ENCODE results near the gene SLC22A7.
A peak's percentile ranks its signal among the peaks of the same experiment; 100 is the strongest.
"Not testable (repeated sequence)": the region's sequence is repeated elsewhere in the genome, so short reads cannot be mapped to it uniquely, and the experiment has no call there.

The SLC22A7 gene

DNA sequence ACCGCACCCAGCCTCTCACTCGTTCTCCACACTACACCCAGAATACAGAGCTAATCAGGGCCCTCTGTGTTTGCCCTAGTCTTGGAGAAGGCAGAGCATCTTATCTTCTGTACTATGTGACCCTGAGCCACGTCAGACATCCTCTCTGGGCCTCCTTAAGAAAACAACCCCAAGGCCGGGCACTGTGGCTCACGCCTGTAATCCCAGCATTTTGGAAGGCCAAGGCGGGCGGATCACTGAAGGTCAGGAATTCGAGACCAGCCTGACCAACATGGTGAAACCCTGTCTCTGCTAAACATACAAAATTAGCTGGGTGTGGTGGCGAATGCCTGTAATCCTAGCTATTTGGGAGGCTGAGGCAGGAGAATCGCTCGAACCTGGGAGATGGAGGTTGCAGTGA lies 4.9 kb downstream of the SLC22A7 start:
- not testable (repeated sequence) for DNase-seq

DNA sequence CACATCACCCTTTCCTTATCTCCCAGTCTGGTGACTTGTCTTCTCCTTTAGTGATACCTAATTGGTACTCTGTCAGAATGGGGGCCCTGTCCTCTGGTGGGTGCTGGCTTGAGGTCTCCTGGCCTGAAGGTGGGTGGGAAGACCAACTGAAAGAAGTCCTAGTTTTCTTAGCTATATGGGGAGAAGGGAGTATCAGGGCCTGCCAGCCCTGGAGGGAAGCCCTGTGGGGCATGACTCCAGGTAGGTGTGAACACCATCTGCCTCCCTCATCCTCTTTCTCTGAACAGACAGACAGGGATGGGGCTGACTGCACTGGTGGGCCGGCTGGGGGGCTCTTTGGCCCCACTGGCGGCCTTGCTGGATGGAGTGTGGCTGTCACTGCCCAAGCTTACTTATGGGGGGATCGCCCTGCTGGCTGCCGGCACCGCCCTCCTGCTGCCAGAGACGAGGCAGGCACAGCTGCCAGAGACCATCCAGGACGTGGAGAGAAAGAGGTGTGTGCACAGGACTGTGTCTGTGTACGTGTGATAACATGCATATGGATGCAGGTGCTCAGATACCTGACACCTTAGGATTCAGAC lies 5.8 kb downstream of the SLC22A7 start:
- DNase-seq, result no peak

DNA sequence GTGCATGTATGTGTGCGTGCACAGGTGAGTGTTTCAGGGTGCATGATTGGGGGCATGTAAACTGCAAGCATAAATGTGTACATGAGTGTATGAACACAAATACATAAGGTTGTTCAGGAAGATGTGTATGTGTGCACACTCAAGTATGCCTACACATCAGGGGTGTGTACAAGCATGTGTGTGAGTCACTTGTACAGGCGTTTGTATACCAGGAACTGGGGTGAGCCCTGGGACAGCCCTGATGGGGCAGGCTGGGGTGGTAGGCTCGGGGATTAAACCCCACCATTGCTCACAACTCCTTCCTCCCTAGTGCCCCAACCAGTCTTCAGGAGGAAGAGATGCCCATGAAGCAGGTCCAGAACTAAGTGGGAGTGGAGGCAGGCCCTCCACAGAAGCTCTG lies 6.3 kb downstream of the SLC22A7 start:
- DNase-seq, result no peak

DNA sequence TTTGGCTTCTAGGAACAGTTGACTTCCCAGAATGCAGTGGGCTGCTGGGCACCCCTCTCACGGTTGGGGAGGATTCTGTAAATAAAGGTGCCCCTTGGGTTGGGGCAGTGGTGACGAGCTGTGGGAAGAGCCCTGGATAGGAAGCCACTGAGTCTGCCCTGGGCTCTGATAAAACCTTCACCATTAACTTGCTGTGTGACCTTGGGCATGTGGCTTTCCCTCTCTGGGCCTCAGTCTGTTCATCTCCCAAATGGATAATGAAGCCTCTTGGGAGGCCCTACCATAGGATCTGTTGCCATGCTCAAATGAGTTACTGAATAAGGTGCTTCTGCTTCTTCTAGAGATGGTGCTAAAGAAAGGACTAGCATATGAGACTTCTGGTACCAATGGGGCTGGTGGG lies 6.8 kb downstream of the SLC22A7 start:
- DNase-seq, result no peak

DNA sequence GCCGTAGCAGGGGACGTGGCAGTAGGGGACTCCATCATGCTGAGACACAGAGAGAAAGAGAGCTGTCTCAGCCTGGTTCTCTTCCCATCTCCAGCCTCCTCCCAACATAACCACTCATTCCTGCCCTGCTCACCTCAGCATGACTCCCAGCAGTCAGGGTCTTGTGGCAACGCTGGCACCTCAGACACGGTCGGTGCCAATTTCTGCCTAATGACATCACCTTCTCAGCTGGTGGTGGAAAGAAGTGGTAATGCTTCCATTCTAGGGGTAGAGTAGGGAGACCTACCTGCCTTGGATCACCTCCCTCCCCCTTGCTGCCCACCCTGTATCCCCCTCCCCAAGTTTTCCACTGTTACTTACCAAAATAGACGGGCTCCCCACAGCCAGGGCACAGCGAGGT lies 8.0 kb downstream of the SLC22A7 start:
- no peak for DNase-seq

DNA sequence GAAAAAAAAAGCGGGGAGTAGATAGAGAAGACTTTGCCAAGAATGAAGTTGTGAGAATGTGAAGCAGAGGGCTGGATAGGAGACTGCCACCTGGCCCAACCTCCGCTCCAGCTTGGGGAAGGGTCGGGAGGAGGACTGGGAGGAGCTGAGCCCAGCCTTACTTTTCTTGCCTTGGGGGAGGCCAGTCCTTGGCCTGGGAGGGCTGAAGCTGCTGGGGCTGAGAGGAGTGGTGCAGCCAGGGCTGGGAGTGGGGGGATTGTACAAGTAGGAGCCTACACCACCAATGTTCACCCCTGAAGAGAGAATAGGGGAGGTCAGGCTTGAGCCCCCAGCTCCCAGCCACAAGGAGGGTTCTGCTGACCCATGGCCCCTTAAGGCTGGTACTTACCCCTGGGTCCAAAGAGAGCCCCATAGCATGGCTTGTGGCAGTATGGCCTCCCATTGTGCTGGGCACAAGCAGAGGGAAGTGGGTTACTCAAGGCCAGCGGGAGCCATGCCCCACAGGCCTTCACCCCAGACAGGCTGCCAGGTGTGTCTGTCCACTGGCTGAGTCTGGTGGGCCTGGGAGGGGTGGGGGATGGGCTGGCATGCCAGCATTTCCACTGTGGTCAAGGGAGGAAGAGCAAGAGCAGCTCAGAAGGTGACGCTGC lies 9.5 kb downstream of the SLC22A7 start:
- DNase-seq, result no peak

DNA sequence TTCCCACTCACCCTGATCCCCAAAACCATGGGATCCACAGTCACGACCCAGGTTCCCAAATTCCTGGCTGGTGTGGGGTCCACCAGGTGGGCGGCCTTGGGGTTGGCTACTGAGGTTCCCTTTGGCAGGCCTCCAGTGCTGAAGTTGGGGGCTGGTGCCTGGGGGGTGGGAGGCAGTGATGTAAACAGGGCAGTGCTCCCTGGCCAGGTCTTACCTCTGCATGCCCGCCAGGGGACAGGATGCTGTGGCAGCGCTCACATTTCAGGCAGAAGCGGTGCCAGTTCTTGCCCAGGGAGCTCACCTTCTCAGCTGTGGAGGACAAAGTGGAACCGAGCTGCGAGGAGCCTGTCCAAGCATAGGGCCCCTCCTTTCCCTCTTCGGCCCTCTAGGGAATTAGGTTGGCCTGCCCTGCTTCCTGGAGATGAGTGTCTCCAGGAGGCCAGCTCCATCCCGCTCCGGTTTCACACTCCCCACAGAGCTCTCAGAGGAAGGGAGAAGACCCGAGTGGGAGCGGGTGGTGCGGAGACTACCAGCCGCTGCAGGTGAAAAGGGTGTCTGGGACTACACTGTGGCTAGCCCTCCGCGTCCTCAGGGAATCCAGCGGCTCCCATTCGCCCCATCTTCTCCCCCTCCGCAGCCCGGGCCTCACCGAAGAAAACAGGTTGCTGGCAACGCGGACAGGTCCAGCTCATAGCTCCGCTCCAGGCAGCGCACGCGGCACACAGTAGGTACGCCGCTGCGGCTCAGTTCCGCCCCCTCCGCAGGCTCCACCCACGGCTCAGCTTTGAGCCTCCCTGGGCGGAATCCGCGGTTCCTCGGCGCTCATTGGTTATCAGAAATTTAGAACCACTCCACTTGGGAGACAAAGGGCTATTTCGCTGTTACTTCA lies 10.3 kb downstream of the SLC22A7 start, which contains the start of gene CRIP3:
TSS of gene CRIP3 (minus strand) at position 726 of the 889 bp plus-strand sequence. CDS start at position 692, 34 bp downstream.
- peak; percentile 54 to 57 for DNase-seq

DNA sequence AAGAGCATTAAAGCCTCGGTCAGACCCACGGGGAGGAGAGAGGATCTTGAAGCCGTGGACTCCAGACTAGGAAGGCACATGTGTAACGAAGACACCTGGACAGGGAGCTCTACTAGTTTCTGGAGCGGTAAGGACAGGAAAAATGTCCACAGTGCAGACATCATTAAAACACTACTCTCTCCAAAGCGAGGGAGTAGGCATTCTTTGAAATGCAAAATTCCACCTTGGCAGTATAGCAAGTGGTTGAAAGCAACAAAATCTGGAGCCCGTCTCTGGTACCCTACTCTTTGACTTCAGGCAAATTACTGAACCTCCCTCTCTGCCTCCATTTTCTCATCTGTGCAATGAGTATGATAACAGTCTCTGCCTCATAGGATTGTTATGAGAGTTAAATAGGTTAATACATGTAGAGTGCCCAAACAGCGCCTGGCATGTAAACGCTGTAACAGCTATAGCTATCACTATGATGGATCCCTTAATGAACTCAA lies 11.0 kb downstream of the SLC22A7 start:
- DNase-seq, result no peak

DNA sequence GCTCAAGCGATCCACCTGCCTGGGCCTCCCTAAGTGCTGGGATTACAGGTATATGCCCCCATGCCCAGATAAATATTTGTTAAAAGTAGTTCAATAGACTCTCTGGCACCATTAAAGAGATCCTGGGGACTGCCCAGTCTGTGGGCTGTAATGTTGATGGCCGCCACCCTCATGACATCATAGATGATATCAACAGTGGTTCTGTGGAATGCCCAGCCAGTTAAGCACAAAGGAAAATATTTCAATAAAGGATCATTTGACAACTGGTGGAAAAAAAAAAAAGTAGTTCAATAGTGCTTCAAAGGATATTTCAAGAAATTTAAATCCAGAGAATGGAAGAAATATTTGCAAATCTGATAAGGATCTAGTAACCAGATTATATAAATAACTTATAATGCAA lies 12.1 kb downstream of the SLC22A7 start:
- no peak for DNase-seq

DNA sequence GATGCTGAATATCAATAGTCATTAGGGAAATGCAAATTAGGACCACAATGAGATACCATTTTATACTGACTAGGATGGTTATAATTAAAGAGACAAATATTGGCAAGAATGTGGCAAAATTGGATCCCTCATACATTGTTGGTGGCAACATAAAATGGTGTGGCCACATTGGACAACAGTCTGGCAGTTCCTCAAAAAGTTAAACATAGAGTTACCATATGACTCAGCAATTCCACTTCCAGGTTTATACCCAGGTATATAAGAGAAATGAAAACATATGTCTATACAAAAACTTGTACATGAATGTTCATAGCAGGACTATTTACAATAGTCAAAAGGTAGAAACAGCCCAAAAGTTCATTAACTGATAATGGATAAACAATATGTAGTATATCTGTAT lies 12.6 kb downstream of the SLC22A7 start:
- no peak for DNase-seq

DNA sequence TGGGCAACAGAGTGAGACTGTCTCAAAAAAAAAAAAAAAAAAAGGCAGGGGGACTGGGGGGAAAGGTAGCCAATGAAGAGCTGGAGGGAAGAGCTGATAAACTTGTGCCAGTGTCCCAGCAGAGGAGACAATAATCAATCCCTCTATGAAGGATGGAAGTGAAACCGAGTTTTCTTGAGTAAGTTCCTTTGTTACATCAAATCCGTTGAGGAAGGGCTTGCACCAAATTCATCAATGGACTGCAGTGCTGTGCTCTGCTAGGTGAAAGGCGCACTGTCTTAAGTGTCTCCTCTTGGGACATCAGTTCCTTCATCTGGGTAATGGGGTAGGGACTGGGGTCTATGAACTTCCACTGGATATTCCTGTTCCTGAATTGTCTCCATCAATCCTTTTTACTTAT lies 13.6 kb downstream of the SLC22A7 start:
- DNase-seq, result no peak

DNA sequence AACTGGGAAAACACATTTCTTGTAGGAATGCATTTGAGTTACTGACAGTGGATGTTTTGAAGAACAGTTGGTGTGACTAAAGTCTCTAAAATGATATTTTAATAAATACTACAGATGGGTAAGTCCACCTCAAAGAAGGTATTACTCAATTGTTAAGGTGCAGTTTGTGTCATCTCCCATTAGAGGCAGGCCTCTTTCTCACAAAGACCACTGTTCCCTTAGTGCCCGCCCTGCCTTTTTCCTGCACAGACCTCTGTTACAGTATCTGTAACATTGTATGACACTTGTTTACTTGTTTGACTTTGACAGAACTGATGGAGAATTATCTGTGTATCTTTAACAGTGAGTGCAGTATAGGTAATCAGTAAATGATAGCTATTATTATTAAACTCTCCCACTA lies 15.8 kb downstream of the SLC22A7 start:
- no peak for DNase-seq

DNA sequence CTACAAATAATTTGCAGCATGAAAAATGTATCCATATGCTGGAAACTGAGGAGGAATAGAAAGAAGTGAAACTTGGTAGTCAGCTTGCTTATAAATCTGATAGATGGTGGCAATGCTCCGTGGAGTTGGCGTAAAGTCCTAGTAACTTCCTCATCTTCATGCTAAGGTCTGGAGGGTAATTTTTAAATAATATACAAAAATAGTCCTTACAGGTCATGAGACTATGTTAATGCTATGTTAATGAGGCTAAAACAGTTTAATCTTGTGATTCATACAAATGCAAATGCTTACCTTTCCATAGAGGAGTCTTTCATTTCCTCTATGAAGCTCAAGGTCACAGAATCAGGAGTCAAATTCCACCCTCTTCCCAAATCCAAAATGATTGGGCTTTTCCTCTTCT lies 20.0 kb downstream of the SLC22A7 start:
- no peak for DNase-seq

DNA sequence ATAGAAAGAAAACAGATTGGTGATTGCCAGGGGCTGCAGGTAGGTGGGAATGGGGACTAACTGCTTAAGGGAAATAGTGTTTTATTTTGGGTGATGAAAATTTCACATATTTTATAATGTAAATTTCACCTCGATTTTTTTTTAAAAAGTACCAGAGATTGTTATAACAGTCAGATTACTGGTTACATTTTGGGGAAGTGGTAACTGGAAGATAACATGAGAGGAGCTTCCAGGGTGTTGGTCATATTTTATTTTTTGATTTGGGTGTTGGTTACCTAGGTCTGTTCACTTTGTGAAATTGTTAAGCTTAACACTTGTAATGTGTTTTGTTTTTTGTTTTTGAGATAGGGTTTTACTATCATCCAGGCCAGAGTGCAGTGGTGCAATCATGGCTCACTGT lies 27.8 kb downstream of the SLC22A7 start:
- no peak for DNase-seq

DNA sequence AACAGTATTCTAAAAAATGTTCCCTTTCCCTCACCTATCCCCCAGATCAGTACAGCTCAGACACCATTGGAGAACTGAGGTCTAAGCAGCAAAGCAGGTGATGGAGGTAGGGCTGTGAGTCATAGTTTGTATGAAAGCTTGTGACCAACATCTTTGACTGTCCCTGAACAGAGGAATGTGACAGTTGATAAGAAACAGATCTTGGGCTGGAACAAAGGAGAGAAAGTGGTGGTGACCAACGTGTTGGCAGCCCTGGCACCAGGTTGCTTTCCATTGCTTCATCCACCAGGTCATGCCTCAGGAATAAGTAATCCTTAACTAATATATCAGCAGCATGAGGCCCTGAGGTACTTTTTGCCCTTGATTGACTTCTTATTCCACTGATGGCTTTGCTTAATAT lies 30.5 kb downstream of the SLC22A7 start:
- DNase-seq, result no peak

DNA sequence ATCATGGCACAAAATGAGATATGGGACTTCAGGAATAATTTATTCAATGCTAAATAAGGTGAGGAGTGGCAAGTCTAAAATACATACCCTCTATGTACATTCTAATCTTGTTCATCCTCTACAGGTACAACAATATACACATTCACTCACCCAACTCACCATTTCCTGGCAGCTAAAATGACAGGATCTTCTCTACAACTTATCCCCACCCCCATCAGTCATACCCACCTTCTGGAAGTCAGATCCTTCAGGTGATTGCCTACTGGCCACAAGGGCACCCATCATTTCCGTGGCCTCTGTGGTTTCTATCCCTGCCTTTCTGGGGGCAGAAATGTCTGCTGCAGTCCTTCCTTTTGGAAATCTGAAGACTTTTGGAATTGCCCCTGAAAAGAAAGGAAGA lies 33.4 kb downstream of the SLC22A7 start:
- DNase-seq, result no peak

DNA sequence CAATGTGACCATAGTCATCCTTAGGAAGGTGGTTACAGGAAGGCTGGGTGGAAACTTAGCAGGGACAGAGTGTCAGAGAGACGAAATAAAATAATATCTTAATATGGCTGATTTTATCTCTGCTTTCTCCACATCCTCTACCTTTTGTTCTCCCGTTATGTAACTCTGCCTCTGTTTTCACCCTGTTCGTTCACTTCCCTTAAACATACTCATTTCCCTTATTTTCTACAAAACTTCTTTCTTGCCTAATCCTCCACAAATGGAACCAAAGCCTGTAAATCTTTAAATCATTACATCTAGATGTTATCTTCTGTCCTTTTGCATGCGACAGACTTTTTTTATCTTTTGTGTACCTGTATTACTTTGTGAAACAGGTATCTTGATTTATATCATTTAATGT lies 33.8 kb downstream of the SLC22A7 start:
- no peak for DNase-seq

DNA sequence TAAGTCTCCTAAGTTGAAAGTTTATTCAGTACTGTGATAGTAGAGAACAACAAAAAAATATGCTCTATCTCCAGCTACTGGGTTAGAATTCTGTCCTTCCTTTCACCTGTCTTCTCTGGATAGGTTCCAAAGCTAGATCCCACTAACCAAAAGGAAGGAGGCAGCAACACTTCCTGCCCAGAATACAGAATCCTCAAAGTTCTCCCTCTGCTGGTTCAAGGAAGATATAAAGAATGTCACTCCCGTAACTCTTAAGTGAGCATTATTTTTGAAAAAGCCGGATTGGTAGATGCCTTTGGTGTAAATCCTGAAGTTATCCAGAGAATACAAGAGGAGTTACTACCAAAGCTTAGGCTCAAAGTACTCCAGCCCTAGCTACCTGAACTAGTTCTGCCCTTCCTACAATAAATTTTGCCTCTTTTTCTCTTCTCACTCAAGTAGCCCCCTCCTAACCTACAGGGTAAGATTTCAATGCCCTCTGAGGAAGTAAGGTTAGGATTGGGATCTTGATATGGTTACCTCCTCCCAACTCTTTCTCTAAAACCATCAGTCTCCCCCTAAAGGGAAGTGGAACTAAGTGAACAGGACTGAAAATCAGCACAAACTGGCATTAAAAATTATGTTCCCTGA lies 36.5 kb downstream of the SLC22A7 start:
- DNase-seq, result peak in 1 of 2 donors; percentile 18

DNA sequence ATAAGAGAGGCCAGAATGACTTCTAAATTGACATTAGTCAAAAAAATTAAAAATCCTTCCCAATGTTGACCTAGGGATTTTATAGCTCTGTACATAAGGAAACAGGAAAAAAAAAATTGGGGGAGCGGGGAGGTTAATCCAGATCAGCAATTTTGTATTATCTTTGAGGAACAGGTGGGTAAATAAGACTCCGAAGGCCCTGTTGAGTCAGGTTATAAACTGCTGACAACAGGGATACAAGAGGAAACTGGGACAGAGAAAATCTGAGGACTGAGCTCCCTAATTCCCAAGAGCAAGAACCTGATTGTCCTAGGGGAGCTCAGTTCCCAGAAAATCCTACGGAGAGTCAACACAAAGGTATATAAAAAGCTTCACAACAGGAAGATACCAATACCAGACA lies 37.4 kb downstream of the SLC22A7 start:
- DNase-seq, result no peak

DNA sequence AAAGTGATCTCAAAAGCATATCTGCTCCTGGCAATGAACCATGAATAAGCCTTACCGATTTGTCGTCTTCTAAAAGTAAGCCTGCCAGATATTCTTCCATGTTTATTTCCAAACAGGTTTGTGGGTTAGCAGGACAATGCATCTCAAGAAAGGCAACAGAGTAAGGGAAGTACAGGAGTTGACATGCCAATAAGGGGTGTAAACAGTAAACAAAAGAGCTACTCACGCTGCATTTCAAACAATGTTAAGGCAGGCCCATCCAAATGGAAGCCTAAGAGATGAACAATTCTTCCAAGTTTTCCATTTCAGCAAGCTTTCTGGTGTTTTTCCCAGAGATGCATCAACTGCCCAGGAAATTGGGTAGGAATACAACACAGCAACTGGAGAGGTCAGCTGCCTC lies 38.3 kb downstream of the SLC22A7 start:
- no peak for DNase-seq

DNA sequence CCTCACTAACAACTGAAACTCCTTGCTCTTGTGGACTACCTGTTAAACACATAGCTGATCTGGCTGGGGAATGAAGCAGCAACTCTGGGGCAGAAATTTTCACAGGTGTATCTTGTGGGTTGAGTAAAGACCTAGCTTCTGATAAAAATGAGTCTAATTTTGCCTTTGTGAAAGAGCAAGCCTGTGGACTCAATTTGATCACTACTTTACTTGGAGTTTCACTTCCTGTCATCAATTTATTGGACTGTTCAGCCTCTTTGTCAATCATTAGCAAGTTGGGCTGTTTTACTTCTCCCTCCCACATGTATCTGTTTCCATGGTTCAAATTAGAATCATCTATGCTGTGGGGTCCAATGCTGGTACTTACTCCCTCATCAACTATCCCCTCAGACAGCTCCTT lies 40.2 kb downstream of the SLC22A7 start:
- DNase-seq, result no peak

DNA sequence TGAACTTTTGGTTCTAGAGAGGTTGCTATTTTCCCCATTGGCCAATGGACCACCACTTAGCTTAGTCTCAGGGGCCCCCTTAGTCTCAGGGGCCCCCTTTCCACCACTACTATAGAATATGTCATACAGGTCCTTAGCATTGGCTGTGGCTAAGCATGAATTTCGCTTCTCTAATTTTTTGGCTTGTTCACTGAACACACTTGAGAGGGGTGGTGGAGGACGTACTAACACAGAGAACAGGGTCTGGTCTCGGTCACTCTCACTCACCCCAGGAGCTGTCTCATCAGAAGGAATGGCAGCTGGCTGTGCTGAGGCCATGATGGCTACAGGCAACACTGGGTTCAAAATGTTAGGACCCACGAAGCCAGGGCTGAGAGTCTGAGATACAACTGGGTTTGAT lies 41.1 kb downstream of the SLC22A7 start:
- DNase-seq, result no peak

DNA sequence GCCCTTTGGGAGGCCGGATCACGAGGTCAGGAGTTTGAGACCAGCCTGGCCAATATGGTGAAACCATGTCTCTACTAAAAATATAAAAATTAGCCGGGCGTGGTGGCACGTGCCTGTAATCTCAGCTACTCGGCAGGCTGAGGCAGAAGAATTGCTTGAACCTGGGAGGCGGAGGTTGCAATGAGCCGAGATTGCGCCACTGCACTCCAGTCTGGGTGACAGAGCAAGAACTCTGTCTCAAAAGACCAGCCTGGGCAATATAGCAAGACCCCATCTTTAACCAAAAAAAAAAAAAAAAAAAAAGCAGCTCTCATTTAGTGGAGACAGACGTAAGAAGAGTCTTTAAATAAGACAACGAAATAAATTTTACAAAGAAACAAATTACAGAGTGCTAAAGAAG lies 48.2 kb downstream of the SLC22A7 start:
- not testable (repeated sequence) for DNase-seq

Measured in CD4-positive, alpha-beta T cell treated with Interleukin-4 for 1 hour (primary cell).